ENCODE measurements around the gene GLYR1. TPM values are rescaled to one million over a fixed set of nuclear protein-coding genes. Genes with fewer than 3 reads are reported as not detected.

GLYR1 gene
- total RNA-seq, 2 donors from 2014 or later, result 112 to 134 TPM

DNA sequence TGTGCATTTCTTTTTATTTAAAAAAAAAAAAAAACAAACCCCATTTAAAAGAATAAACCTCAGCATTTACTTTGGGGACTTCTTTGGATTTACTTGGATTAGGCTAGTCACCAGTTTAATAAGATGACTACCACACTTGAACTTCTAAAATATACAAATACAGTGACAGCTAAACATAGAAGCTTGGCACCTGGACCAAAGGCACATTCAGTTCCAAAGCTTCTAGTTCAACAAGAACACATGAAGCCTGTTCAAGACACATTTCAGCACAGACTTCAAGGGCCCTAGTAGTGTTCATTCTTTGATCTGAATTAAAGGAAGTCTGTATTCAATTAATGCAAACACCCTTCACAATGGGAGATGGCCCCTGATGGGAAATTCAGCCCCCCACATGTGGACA is 33.0 kb downstream of the GLYR1 start:
- Histone ChIP-seq H3K36me3 (peaks cover 3% of the 10 kb centered on the region), H3K9me3 (no peaks in the 10 kb centered on the region), H3K27ac (no peak overlapping the region), H3K9ac (ENCODE audit: low read depth in 2 of 2, low read length in 2 of 2) (no peak overlapping the region), H3K4me3 (no peak overlapping the region), H3K27me3 (no peaks in the 10 kb centered on the region), H3K4me1 (no peaks in the 10 kb centered on the region)
- TF ChIP-seq, protein P1, sequence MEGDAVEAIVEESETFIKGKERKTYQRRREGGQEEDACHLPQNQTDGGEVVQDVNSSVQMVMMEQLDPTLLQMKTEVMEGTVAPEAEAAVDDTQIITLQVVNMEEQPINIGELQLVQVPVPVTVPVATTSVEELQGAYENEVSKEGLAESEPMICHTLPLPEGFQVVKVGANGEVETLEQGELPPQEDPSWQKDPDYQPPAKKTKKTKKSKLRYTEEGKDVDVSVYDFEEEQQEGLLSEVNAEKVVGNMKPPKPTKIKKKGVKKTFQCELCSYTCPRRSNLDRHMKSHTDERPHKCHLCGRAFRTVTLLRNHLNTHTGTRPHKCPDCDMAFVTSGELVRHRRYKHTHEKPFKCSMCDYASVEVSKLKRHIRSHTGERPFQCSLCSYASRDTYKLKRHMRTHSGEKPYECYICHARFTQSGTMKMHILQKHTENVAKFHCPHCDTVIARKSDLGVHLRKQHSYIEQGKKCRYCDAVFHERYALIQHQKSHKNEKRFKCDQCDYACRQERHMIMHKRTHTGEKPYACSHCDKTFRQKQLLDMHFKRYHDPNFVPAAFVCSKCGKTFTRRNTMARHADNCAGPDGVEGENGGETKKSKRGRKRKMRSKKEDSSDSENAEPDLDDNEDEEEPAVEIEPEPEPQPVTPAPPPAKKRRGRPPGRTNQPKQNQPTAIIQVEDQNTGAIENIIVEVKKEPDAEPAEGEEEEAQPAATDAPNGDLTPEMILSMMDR (IDR thresholded peaks at IDR 0.05), result no peak
- no peak for DNase-seq
- intact Hi-C loops (cut with DNase I), result no loop called here

GRCh38 chr16:4813251-4814003 is 33.7 kb downstream of the GLYR1 start:
- H3K27ac ChIP-seq, result no peak overlapping the region
- intact Hi-C loops (cut with DNase I), result no loop called here
- H3K9ac ChIP-seq (ENCODE audit: low read depth in 2 of 2, low read length in 2 of 2), result no peak overlapping the region
- no peaks in the 10 kb centered on the region for H3K9me3 ChIP-seq
- H3K4me1 ChIP-seq, result no peaks in the 10 kb centered on the region
- no peak for DNase-seq
- H3K36me3 ChIP-seq, result peaks cover 3% of the 10 kb centered on the region
- TF ChIP-seq, protein P1 (IDR thresholded peaks at IDR 0.05), result no peak
- H3K4me3 ChIP-seq, result no peak overlapping the region
- H3K27me3 ChIP-seq, result no peaks in the 10 kb centered on the region

DNA sequence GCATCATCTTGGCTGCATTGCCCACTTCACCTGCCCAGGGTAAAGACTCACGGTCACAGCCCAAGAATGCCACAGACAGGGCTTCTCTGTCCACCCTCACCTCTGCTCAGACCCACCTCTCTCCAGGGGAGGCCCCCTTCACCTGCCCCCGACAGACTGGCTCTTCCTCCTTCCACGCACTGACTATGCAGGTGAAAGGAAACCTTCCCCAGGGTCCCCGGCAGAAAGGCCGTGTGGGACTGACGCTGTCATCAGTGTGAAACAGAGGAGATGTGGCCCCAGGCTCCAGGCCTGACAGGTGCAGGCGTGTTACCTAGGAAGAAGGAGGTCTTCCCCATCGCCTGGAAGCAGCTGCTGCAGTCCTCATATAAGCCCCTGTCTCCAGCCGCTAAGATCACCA is 35.3 kb downstream of the GLYR1 start:
- H3K4me3 ChIP-seq, result no peak overlapping the region
- DNase-seq, result no peak
- no peak overlapping the region for H3K9ac ChIP-seq (ENCODE audit: low read depth in 2 of 2, low read length in 2 of 2)
- intact Hi-C loops (cut with DNase I), result no loop called here
- peaks cover 4% of the 10 kb centered on the region for H3K36me3 ChIP-seq
- no peaks in the 10 kb centered on the region for H3K4me1 ChIP-seq
- H3K27me3 ChIP-seq, result no peaks in the 10 kb centered on the region
- H3K9me3 ChIP-seq, result no peaks in the 10 kb centered on the region
- H3K27ac ChIP-seq, result no peak overlapping the region
- TF ChIP-seq, protein P1 (IDR thresholded peaks at IDR 0.05), result no peak

- Histone ChIP-seq H3K27ac (no peak overlapping the region), H3K9ac (ENCODE audit: low read depth in 2 of 2, low read length in 2 of 2) (no peak overlapping the region), H3K4me1 (no peaks in the 10 kb centered on the region), H3K36me3 (peaks cover 4% of the 10 kb centered on the region), H3K27me3 (no peaks in the 10 kb centered on the region), H3K9me3 (no peaks in the 10 kb centered on the region), H3K4me3 (no peak overlapping the region)
- intact Hi-C loops (cut with DNase I), result no loop called here
- TF ChIP-seq, protein P1 (IDR thresholded peaks at IDR 0.05), result no peak
- DNase-seq, result no peak
These were observed 35.8 kb downstream of the GLYR1 start for GRCh38 chr16:4811242-4811641.

GRCh38 chr16:4806280-4806679 is 40.8 kb downstream of the GLYR1 start:
- Histone ChIP-seq H3K27ac (no peak overlapping the region), H3K9ac (ENCODE audit: low read depth in 2 of 2, low read length in 2 of 2) (no peak overlapping the region), H3K9me3 (no peaks in the 10 kb centered on the region), H3K4me1 (peaks cover 8% of the 10 kb centered on the region), H3K36me3 (peaks cover 4% of the 10 kb centered on the region), H3K27me3 (no peaks in the 10 kb centered on the region), H3K4me3 (no peak overlapping the region)
- TF ChIP-seq, protein P1 (IDR thresholded peaks at IDR 0.05), result no peak
- DNase-seq, result no peak
- intact Hi-C loops (cut with DNase I), result no loop called here

Data from colonic mucosa (tissue), 4 donors.